Bronchial epithelial cell (primary cell): Measurements from ENCODE around the gene CTH. TPM values are rescaled to one million over a fixed set of nuclear protein-coding genes. Genes with fewer than 3 reads are reported as not detected.
"Not testable (repeated sequence)": the region's sequence is repeated elsewhere in the genome, so short reads cannot be mapped to it uniquely, and the experiment has no call there.

Source experiments
- DNase-seq: peaks from one replicate; pipeline ENCODE4 v3.0.0-alpha.2; 2010; ENCODE audit warnings: low read depth
- FAIRE-seq: peaks from 2 replicates; lab custom pipeline; 2011; peaks lifted over from hg19 to GRCh38; lab: Jason Lieb, UNC
- H3K27me3 ChIP-seq: 2 replicates; pipeline ENCODE4 v1.5.1; 2011; ENCODE audit warnings: low read length; ENCODE audit not compliant: control insufficient read depth, insufficient read depth
- H3K36me3 ChIP-seq: 2 replicates; pipeline ENCODE4 v1.5.1; 2011; ENCODE audit warnings: low read length; ENCODE audit not compliant: control insufficient read depth, insufficient read depth
- H3K4me3 ChIP-seq: 2 replicates; pipeline ENCODE4 v1.5.1; 2011; ENCODE audit warnings: mild to moderate bottlenecking, low read depth, low read length, control low read depth
- CTCF ChIP-seq: IDR thresholded peaks from 2 replicates; pipeline ENCODE4 v1.5.1; 2011; ENCODE audit warnings: mild to moderate bottlenecking, moderate library complexity, low read length, control low read depth, inconsistent platforms; ENCODE audit not compliant: insufficient read depth, severe bottlenecking
- total RNA-seq: library from RNA; depleted of rRNA; stranded (reverse); fragments of >200 nt; gene quantifications from 2 replicates; pipeline ENCODE4 v1.2.1, GENCODE V29; 2014

Gene CTH
- total RNA-seq, 1 donor from 2014 or later, result 11.6 TPM

GRCh38 chr1:70438529-70438928, 27.5 kb downstream of the CTH start:
- no peak for TF ChIP-seq CTCF
- peak; percentile 13 for DNase-seq
- Histone ChIP-seq H3K27me3 (no peaks in the 10 kb centered on the region), H3K36me3 (peaks cover 1% of the 10 kb centered on the region), H3K4me3 (no peak overlapping the region)
- no peak for FAIRE-seq

GRCh38 chr1:70440642-70441391, 29.7 kb downstream of the CTH start:
- no peak for TF ChIP-seq CTCF
- Histone ChIP-seq H3K27me3 (no peaks in the 10 kb centered on the region), H3K4me3 (no peak overlapping the region), H3K36me3 (no peaks in the 10 kb centered on the region)
- no peak for DNase-seq
- no peak for FAIRE-seq

- no peak for TF ChIP-seq CTCF
- FAIRE-seq (no peak), DNase-seq (no peak)
- H3K36me3 ChIP-seq, result no peaks in the 10 kb centered on the region
- no peaks in the 10 kb centered on the region for H3K27me3 ChIP-seq
- H3K4me3 ChIP-seq, result no peak overlapping the region
These were observed 30.4 kb downstream of the CTH start for GRCh38 chr1:70441392-70442035.

- DNase-seq (no peak), FAIRE-seq (no peak)
- no peak for TF ChIP-seq CTCF
- no peaks in the 10 kb centered on the region for H3K27me3 ChIP-seq
- H3K36me3 ChIP-seq, result no peaks in the 10 kb centered on the region
- H3K4me3 ChIP-seq, result no peak overlapping the region
These were observed 31.4 kb downstream of the CTH start for GRCh38 chr1:70442490-70442889.

GRCh38 chr1:70443739-70444138, 32.7 kb downstream of the CTH start:
- Histone ChIP-seq H3K36me3 (no peaks in the 10 kb centered on the region), H3K4me3 (no peak overlapping the region), H3K27me3 (no peaks in the 10 kb centered on the region)
- FAIRE-seq (no peak), DNase-seq (no peak)
- no peak for TF ChIP-seq CTCF

- FAIRE-seq (no peak), DNase-seq (no peak)
- H3K27me3 ChIP-seq, result no peaks in the 10 kb centered on the region
- no peak overlapping the region for H3K4me3 ChIP-seq
- TF ChIP-seq CTCF, result no peak
- H3K36me3 ChIP-seq, result no peaks in the 10 kb centered on the region
These were observed 38.0 kb downstream of the CTH start for GRCh38 chr1:70449049-70449448.

- not testable (repeated sequence) for H3K36me3 ChIP-seq, H3K4me3 ChIP-seq, DNase-seq, H3K27me3 ChIP-seq
- peak; percentile 68 for FAIRE-seq
These were observed 41.3 kb downstream of the CTH start for GRCh38 chr1:70452164-70452939.
